ENCODE measurements around the gene CLDN19. TPM values are rescaled to one million over a fixed set of nuclear protein-coding genes. Genes with fewer than 3 reads are reported as not detected.
A peak's percentile ranks its signal among the peaks of the same experiment; 100 is the strongest.

CLDN19 gene
- total RNA-seq, 1 donor from 2014 or later = not detected

- TF ChIP-seq CTCF (IDR thresholded peaks at IDR 0.05) = no peak
- Mint-ChIP-seq H3K36me3 (ENCODE audit: low read depth) (peaks cover 12% of the 10 kb centered on the region), H3K4me1 (ENCODE audit: low read depth) (peaks cover 10% of the 10 kb centered on the region), H3K4me3 (ENCODE audit: unreplicated experiment) (no peak overlapping the region), H3K9me3 (ENCODE audit: low read depth) (no peaks in the 10 kb centered on the region), H3K27ac (ENCODE audit: unreplicated experiment) (peak overlapping the region; percentile 63), H3K27me3 (ENCODE audit: low read depth) (no peaks in the 10 kb centered on the region)
- no peak for DNase-seq (ENCODE audit: low spot score)
Observed at GRCh38 chr1:42742617-42743316, 2.7 kb upstream of the CLDN19 start.

- Mint-ChIP-seq H3K4me3 (ENCODE audit: unreplicated experiment) (no peak overlapping the region), H3K4me1 (ENCODE audit: low read depth) (peaks cover 12% of the 10 kb centered on the region), H3K27ac (ENCODE audit: unreplicated experiment) (no peak overlapping the region), H3K9me3 (ENCODE audit: low read depth) (no peaks in the 10 kb centered on the region), H3K27me3 (ENCODE audit: low read depth) (no peaks in the 10 kb centered on the region), H3K36me3 (ENCODE audit: low read depth) (peaks cover 11% of the 10 kb centered on the region)
- DNase-seq (ENCODE audit: low spot score) = no peak
- TF ChIP-seq CTCF (IDR thresholded peaks at IDR 0.05) = no peak
Observed at GRCh38 chr1:42742141-42742540, 2.1 kb upstream of the CLDN19 start.

GRCh38 chr1:42741706-42742105, 1.7 kb upstream of the CLDN19 start:
- Mint-ChIP-seq H3K4me3 (ENCODE audit: unreplicated experiment) (no peak overlapping the region), H3K36me3 (ENCODE audit: low read depth) (peaks cover 7% of the 10 kb centered on the region), H3K4me1 (ENCODE audit: low read depth) (peaks cover 16% of the 10 kb centered on the region), H3K27ac (ENCODE audit: unreplicated experiment) (no peak overlapping the region), H3K9me3 (ENCODE audit: low read depth) (no peaks in the 10 kb centered on the region), H3K27me3 (ENCODE audit: low read depth) (no peaks in the 10 kb centered on the region)
- DNase-seq (ENCODE audit: low spot score) = no peak
- no peak for TF ChIP-seq CTCF (IDR thresholded peaks at IDR 0.05)

GRCh38 chr1:42740851-42741580, 980 bp upstream of the CLDN19 start:
- H3K27ac Mint-ChIP-seq (ENCODE audit: unreplicated experiment) = no peak overlapping the region
- H3K9me3 Mint-ChIP-seq (ENCODE audit: low read depth) = no peaks in the 10 kb centered on the region

More at GRCh38 chr1:42740851-42741580, 980 bp upstream of the CLDN19 start:
- no peak for DNase-seq (ENCODE audit: low spot score)
- no peaks in the 10 kb centered on the region for H3K27me3 Mint-ChIP-seq (ENCODE audit: low read depth)
- TF ChIP-seq CTCF (IDR thresholded peaks at IDR 0.05) = no peak
- H3K4me1 Mint-ChIP-seq (ENCODE audit: low read depth) = peaks cover 16% of the 10 kb centered on the region
- no peak overlapping the region for H3K4me3 Mint-ChIP-seq (ENCODE audit: unreplicated experiment)
- H3K36me3 Mint-ChIP-seq (ENCODE audit: low read depth) = peaks cover 2% of the 10 kb centered on the region

All from chondrocyte (in vitro differentiated cells).